Endothelial cell of umbilical vein (primary cell): ENCODE data around the gene CHMP1A. TPM values are rescaled to one million over a fixed set of nuclear protein-coding genes. Genes with fewer than 3 reads are reported as not detected.

Experiments used
- BruUV-seq: library from RNA; stranded (reverse); fragments of 400-500 nt; replicated peaks from 2 replicates; lab custom pipeline; 2021; lab: Mats Ljungman, UMichigan
- CTCF ChIA-PET: fragments of 300-600, 350-600 bp; sonication (Branson Sonifier 250); formaldehyde crosslinking; loops from one replicate; lab custom pipeline; 2021; ENCODE audit warnings: antibody characterized with exemption, inconsistent platforms; lab: Charles Lee
- POLR2A ChIA-PET: fragments of 300-600, 350-600 bp; sonication (Branson Sonifier 250); formaldehyde crosslinking; loops from one replicate; lab custom pipeline; 2021; ENCODE audit warnings: antibody characterized with exemption, inconsistent platforms; lab: Charles Lee
- DNase-seq: peaks from one replicate; pipeline ENCODE4 v3.0.0-alpha.2; 2011; ENCODE audit warnings: low read depth, low spot score
- FAIRE-seq: peaks from 2 replicates; lab custom pipeline; 2011; peaks lifted over from hg19 to GRCh38; lab: Jason Lieb, UNC
- H2AFZ ChIP-seq: 2 replicates; pipeline ENCODE4 v1.6.0; 2012; ENCODE audit warnings: low read depth, low read length, control low read depth, inconsistent platforms
- H3K27ac ChIP-seq: 2 replicates; pipeline ENCODE4 v1.5.1; 2011; ENCODE audit warnings: low read depth, mild to moderate bottlenecking, control low read depth, low read length, moderate library complexity; ENCODE audit not compliant: insufficient read depth
- H3K27me3 ChIP-seq, 2 experiments: 2 replicates each; pipeline versions ENCODE4 v1.6.0 to v1.6.1; 2011; ENCODE audit warnings: low read length in 2 of 2, mixed read lengths in 1 of 2; ENCODE audit not compliant: control insufficient read depth in 2 of 2, insufficient read depth in 2 of 2
- H3K36me3 ChIP-seq, 2 experiments: 2 replicates in 1 of 2; 3 replicates in 1 of 2; pipeline ENCODE4 v1.5.1; 2011; ENCODE audit warnings: low read length in 2 of 2, mild to moderate bottlenecking in 1 of 2, moderate library complexity in 1 of 2; ENCODE audit not compliant: control insufficient read depth in 2 of 2, insufficient read depth in 2 of 2; ENCODE audit errors: extremely low read depth in 1 of 2
- H3K4me1 ChIP-seq: 3 replicates; pipeline ENCODE4 v1.5.1; 2011; ENCODE audit warnings: mild to moderate bottlenecking, low read length; ENCODE audit not compliant: control insufficient read depth, insufficient read depth; ENCODE audit errors: extremely low read depth
- H3K4me2 ChIP-seq: 2 replicates; pipeline ENCODE4 v1.6.1; 2011; ENCODE audit warnings: low read length, control low read depth, mixed read lengths; ENCODE audit not compliant: insufficient read depth
- H3K4me3 ChIP-seq, 3 experiments: fragments of 200-600 bp in 1 of 3; sonication (generic), shearing (Covaris generic) in 1 of 3; replicated peaks in 1 of 3; 2 replicates each; pipeline ENCODE4 v1.5.1; 2011 to 2016; ENCODE audit warnings: control low read depth in 3 of 3, low read length in 3 of 3, mild to moderate bottlenecking in 2 of 3, inconsistent platforms in 1 of 3, low read depth in 1 of 3, moderate library complexity in 1 of 3; ENCODE audit not compliant: insufficient read depth in 1 of 3
- H3K79me2 ChIP-seq: 2 replicates; pipeline ENCODE4 v1.6.0; 2012; ENCODE audit warnings: low read length, inconsistent platforms; ENCODE audit not compliant: control insufficient read depth, insufficient read depth
- H3K9ac ChIP-seq: replicated peaks from 2 replicates; pipeline ENCODE3; 2011; ENCODE audit warnings: low read length, control low read depth; ENCODE audit not compliant: insufficient read depth; ENCODE audit errors: extremely low read depth
- H3K9me1 ChIP-seq: replicated peaks from 3 replicates; pipeline ENCODE4 v1.6.0; 2011; ENCODE audit warnings: mild to moderate bottlenecking, low read length; ENCODE audit not compliant: control insufficient read depth, insufficient read depth; ENCODE audit errors: extremely low read depth
- H3K9me3 ChIP-seq: replicated peaks from 2 replicates; pipeline ENCODE4 v1.5.1; 2012; ENCODE audit warnings: low read length, inconsistent platforms; ENCODE audit not compliant: control insufficient read depth, insufficient read depth
- H4K20me1 ChIP-seq: replicated peaks from 2 replicates; pipeline ENCODE3; 2011; ENCODE audit warnings: mild to moderate bottlenecking, low read length; ENCODE audit not compliant: control insufficient read depth, insufficient read depth; ENCODE audit errors: extremely low read depth
- CTCF ChIP-seq, 2 donors: IDR thresholded peaks; 1 replicate in 1 of 2; 2 replicates in 1 of 2; pipeline ENCODE4 v1.5.1; 2011; ENCODE audit warnings: low read length in 2 of 2, mild to moderate bottlenecking in 2 of 2, moderate library complexity in 2 of 2, control low read depth in 1 of 2, inconsistent platforms in 1 of 2, low read depth in 1 of 2; ENCODE audit not compliant: insufficient read depth in 1 of 2; ENCODE audit errors: extremely low read depth in 1 of 2
- EZH2 ChIP-seq: IDR thresholded peaks from 2 replicates; pipeline ENCODE4 v1.6.1; 2012; ENCODE audit warnings: borderline replicate concordance, low read depth, mild to moderate bottlenecking, moderate library complexity, low read length, inconsistent platforms; ENCODE audit not compliant: severe bottlenecking
- FOS ChIP-seq: IDR thresholded peaks from 2 replicates; pipeline ENCODE4 v1.6.1; 2011; ENCODE audit warnings: mild to moderate bottlenecking, low read length, moderate library complexity, borderline replicate concordance; ENCODE audit not compliant: insufficient read depth
- GATA2 ChIP-seq: IDR thresholded peaks from 2 replicates; pipeline ENCODE4 v1.7.0; 2011; ENCODE audit warnings: low read depth, mild to moderate bottlenecking, moderate library complexity, mixed read lengths, low read length; ENCODE audit not compliant: insufficient read length, insufficient read depth
- JUN ChIP-seq: IDR thresholded peaks from 2 replicates; pipeline ENCODE4 v1.6.1; 2011; ENCODE audit warnings: borderline replicate concordance, low read depth; ENCODE audit not compliant: insufficient read length, insufficient read depth
- MAX ChIP-seq: IDR thresholded peaks from 2 replicates; pipeline ENCODE4 v1.6.1; 2011; ENCODE audit not compliant: insufficient read depth, insufficient read length
- POLR2A ChIP-seq: IDR thresholded peaks from 2 replicates; pipeline ENCODE4 v1.6.1; 2012; ENCODE audit warnings: low read depth, mild to moderate bottlenecking, control low read depth, low read length
- POLR2AphosphoS5 ChIP-seq: IDR thresholded peaks from 2 replicates; pipeline ENCODE4 v1.6.1; 2012; ENCODE audit warnings: low read depth, mild to moderate bottlenecking, control low read depth, low read length, moderate library complexity; ENCODE audit not compliant: insufficient read depth
- dilution Hi-C: fragments of 300-500 bp; cut with MboI; formaldehyde crosslinking; loops from one replicate; pipeline ENCODE4 v1.15.0; 2019; ENCODE audit warnings: low sequenced_read_pairs; ENCODE audit not compliant: extremely low pct_ligation_motif_present
- intact Hi-C: fragments of 100-400 bp; cut with micrococcal nuclease; formaldehyde crosslinking; loops from one replicate; pipeline ENCODE4 v1.10.0; 2022
- polyA plus RNA-seq, 4 experiments: library from polyadenylated mRNA; depleted of rRNA in 3 of 4; stranded (reverse) in 3 of 4; unstranded in 1 of 4; fragments of >200 nt; gene quantifications; 2 replicates each; pipeline versions ENCODE4 v1.2.1 to v1.2.3, GENCODE V29; 2011 to 2012; ENCODE audit warnings: missing spikeins in 1 of 4
- total RNA-seq: library from RNA; stranded (reverse); gene quantifications from 2 replicates; pipeline ENCODE4 v1.2.3, GENCODE V29; 2021

Gene CHMP1A
- total and polyA plus RNA-seq, 2 donors (not counting 3 experiments of a cell fraction or from before 2014, with no cell fraction given): 83.9 to 101 TPM

- Histone ChIP-seq H3K9me3 (no peaks in the 10 kb centered on the region), H3K4me3 (no peak overlapping the region), H2AFZ (no peak overlapping the region), H3K27ac (no peak overlapping the region), H3K36me3 (peaks cover 4 to 26% of the 10 kb centered on the region in 2 experiments), H3K27me3 (no peaks in the 10 kb centered on the region), H3K79me2 (no peaks in the 10 kb centered on the region), H3K4me2 (no peak overlapping the region), H3K4me1 (no peaks in the 10 kb centered on the region), H3K9me1 (no peaks in the 10 kb centered on the region), H4K20me1 (no peaks in the 10 kb centered on the region), H3K9ac (no peak overlapping the region)
- TF ChIP-seq POLR2A (no peak), POLR2AphosphoS5 (peak; percentile 19), EZH2 (no peak), JUN (no peak), CTCF (IDR thresholded peaks at IDR 0.05; ENCODE audit: extremely low read depth in 1 of 2, insufficient read depth in 1 of 2, low read depth in 1 of 2, low read length in 2 of 2) (no peak), FOS (no peak), MAX (no peak), GATA2 (no peak)
- BruUV-seq: no TSS peak
- POLR2A ChIA-PET: no interaction called here
- intact Hi-C loops: no loop called here
- dilution Hi-C loops: no loop called here
- CTCF ChIA-PET: interaction anchor here (4.8 kb wide), 1 partner anchor 29 kb away, joined by 28 read pairs; no protein-coding TSS in a partner anchor
- no peak for DNase-seq
- FAIRE-seq: no peak
Observed at GRCh38 chr16:89643769-89644300, 13.7 kb downstream of the CHMP1A start.
